GM21717 (cell line): Measurements from ENCODE around the gene EPYC.

Experiments
- ATAC-seq: cut with Tn5 transposase; IDR thresholded peaks from one replicate; pipeline ENCODE4 v1.9.1; 2021; ENCODE audit warnings: mild to moderate bottlenecking, moderate library complexity; ENCODE audit not compliant: unreplicated experiment

Gene EPYC

GRCh38 chr12:91004872-91005271, at the start of gene EPYC:
TSS of gene EPYC (minus strand) at chr12:91004972. CDS start at chr12:91002565, 2,407 bp downstream.
- no peak for ATAC-seq

DNA sequence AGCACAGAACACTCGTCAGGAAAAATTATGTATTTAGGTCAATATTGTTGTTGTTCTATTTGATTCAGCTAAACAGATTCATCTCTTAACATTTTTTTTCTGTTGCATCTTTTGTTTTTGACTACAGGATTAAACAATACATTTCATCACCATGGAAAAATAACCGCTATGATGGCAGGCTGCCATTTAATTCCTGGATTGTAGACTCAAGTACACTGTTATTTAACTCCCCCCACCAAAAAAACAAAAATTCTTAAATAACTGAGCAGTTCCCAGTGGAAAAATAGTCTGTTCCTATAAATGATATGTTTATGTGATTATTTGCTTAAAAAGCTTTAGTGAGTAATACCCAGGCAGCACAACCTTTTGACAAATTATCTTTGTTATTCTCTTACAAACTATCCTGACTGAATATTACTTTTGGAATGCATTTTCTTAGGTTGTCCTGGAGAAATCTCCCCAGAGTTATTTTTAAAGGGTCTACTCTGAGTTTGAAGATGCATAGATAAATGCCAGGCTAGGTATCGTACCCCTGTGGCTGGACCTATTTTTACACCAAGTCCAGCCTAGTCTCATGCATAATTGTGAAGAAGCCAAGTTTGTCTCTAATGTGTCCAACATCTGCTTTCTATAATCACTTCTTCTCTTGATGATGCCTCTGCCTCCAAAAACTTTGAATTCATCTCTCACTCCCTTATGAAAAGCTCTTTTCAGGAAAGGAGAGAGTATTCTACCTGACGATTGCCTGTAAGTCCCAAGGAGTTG, 49.4 kb upstream of the EPYC start:
- no peak for ATAC-seq

DNA sequence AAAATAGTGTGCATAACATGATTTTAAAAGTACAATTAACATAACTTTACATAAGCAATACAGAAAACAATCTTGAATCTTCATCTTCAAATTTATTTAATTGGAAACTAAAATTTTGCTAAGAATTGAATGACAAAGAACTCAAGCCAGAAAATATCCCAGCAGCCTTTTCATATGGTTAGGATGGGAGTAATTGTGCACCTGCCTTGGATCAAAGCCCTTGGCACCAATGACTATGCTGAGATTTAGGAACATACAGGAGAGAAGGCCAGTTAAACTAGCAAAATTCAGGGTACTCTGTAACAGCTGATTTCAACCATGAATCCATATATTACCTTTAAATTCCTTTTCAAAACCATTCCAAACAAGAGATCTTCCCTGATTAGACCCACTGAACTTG, 47.3 kb upstream of the EPYC start:
- ATAC-seq: no peak

DNA sequence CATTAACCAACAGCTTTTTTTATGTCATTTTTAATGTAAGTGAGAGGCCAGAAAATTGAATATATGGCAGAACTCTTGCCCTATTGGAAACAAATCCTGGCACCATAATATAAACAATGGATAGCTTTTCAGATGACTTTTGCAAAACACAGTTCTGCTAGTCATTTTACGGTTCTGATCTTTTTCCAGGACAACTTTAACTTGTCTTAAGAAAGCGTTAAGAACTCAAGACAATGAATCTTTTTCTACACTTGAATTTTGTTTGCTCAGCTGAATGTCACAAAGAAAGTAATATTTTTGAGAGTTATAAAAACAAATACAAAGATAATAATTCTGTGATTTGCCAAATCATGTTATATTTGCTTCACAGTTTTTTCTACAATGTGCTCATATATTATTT, 39.8 kb upstream of the EPYC start:
- no peak for ATAC-seq

GRCh38 chr12:91043408-91043807, 38.6 kb upstream of the EPYC start:
- no peak for ATAC-seq

- no peak for ATAC-seq
Observed at GRCh38 chr12:91040096-91040755, 35.5 kb upstream of the EPYC start.

- no peak for ATAC-seq
Observed at GRCh38 chr12:91037276-91037675, 32.5 kb upstream of the EPYC start.

- no peak for ATAC-seq
Observed at GRCh38 chr12:91033251-91033650, 28.5 kb upstream of the EPYC start.

GRCh38 chr12:91023326-91024004, 18.7 kb upstream of the EPYC start:
- ATAC-seq: no peak

GRCh38 chr12:91021076-91021475, 16.3 kb upstream of the EPYC start:
- ATAC-seq: no peak

DNA sequence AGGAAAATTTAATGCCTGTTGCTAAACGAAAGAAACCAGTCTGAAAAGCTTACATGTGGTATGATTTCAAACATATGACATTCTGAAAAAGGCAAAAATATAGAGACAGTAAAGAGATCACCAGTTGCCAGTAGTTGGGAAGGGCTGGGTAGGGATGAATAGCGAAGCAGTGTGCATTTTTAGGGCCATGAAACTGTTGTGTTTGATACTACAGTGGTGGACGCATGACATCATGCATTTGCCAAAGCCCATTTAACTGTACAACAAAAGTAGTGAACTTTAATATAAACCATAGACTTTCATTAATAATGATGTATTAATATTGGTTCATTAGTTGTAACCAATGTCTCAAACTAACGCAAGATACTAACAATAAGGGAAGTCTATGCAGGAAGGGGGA, 14.7 kb upstream of the EPYC start:
- ATAC-seq: no peak

- no peak for ATAC-seq
Observed at GRCh38 chr12:91017511-91018263, 12.9 kb upstream of the EPYC start.

DNA sequence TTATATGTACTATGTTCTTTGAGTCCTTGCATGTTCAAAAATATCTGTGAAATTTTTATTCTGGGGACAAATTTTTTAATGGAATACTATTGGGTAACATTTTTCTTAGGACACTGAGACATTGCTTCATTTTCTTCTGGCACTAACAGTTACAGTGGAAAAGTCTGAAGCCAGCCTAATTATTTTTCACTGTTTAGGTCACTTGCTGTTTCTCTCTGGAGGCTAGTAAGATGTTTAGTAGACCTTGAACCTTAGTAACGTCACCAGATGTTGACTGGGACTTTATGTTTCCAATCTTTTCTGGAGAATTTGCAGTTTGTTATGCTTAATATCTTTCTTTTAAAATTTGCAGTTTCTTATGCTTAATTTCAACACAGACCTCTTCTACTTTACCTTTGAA, 12.3 kb upstream of the EPYC start:
- ATAC-seq: no peak

DNA sequence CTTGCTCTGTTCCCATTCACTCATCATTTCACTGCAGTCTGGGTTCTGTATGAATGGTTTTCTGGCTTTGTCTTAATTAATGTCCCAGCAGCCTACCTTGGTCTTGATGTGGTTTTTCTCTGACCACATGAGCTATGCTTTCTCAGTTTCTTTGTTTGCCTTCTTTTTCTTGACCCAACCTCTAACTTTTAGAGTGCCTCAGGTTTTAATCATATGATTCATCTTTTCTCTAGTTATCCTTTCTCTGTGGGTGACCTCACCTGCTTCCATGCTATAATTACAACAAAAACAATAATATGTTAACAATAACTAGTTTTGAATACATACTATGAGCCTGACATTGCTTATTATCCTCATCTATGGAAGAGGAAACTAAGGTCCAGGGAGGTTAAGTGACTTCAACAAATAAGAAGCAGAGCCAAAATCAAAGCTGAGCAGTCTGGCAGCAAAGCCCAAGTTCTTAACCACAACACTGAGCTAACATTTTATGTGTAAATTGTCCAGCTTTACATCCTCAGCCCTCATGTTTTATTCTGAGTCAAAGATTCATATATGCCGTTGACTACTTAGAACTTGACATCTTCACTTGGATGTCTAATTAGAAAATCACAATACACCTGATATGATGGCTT, 4.7 kb upstream of the EPYC start:
- peak; percentile 90 for ATAC-seq

DNA sequence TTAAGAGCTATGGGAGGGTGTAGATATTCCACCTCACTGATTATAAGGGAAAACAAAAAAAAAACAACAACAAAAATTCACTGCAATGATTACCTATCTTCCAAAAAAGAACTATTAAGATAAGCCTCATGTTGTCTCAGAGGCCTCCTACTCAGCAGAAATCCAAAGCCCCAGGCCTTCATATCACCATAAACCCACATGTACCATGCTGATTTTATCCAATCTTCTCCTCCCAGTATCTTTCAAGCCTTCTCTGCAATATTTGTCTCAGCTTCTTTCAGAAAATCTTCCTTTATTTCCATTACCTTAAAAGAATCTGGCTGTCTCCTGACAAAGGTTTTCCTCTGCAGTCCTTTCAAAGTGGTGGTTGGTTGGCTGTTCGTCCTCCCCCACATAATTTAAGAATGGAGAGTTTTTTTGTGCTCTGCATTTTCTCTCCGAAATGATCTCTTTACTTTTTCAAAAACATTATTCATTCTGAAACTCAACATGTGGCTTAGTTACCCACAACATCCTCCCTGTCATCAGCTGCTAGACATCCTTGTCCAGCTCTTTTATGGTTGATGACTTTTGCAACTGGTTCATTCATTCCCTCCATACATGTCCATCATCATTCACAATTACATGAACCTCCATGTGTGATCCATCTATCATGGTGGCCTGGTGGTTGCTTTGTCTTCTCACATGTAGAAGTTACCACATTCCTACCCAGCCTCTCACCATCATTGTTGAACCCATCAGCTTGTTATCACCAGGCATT, 2.9 kb upstream of the EPYC start:
- ATAC-seq: peak; percentile 86

GRCh38 chr12:91003737-91004136, 1.0 kb downstream of the EPYC start:
- no peak for ATAC-seq

- no peak for ATAC-seq
Observed at GRCh38 chr12:91001306-91001705, 3.5 kb downstream of the EPYC start.

DNA sequence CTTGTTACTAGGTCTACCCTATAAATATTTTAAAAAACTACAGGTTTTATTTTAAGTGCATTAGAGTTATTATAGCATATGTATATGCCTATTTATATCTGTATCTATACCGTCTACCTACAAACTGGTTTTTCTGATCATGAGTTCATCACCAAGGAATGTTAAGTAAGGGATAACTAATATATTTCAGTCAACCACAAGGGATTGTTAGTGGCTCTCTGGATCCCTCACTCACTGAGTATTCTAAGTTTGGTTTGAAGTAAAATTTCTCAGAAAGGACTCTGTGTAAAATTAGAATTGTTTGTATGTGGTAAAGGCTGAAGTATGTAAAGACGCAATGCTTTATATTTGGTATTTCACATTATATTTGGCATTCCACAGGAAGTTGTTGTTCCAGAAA, 4.8 kb downstream of the EPYC start:
- no peak for ATAC-seq

DNA sequence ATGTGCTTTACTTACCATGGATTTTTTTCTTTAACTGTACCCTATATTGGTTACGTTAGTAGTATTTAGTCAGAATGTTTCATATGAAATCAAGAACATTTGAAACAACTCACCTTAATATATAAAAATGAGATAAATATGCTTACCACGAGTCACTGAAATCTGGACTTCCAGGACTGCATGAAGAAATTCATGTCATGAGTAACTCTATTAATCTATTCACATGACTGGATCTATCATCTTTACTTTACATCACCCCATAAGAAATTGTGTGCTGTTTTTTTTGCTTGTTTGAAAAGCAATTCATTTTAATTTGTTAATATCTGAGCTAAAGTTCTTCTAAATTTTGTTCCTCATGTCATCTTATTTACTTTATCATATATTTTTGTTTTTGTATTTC, 5.2 kb downstream of the EPYC start:
- ATAC-seq: no peak

- no peak for ATAC-seq
Observed at GRCh38 chr12:90995010-90995409, 9.8 kb downstream of the EPYC start.
